Spleen (tissue), 11 donors: ENCODE measurements around the gene SULT1A2. TPM values are rescaled to one million over a fixed set of nuclear protein-coding genes. Genes with fewer than 3 reads are reported as not detected.
"Not testable (repeated sequence)": the region's sequence is repeated elsewhere in the genome, so short reads cannot be mapped to it uniquely, and the experiment has no call there.

ENCODE experiments used
- DNase-seq: peaks from one replicate; pipeline ENCODE4 v3.0.0-alpha.2; 2020
- H3K27ac ChIP-seq, 8 donors: fragments of 200-600 bp; sonication (generic) in 7 of 8; 1 replicate in 4 of 8; 2 replicates in 4 of 8; pipeline versions ENCODE4 v1.5.0 to v1.8.0; 2016 to 2021; ENCODE audit warnings: inconsistent platforms in 4 of 8, mild to moderate bottlenecking in 4 of 8, moderate library complexity in 1 of 8
- H3K27me3 ChIP-seq, 7 donors: fragments of 200-600 bp; sonication (generic) in 6 of 7; replicated peaks in 1 of 7; 1 replicate in 4 of 7; 2 replicates in 3 of 7; pipeline versions ENCODE4 v1.5.0 to v1.8.0; 2016 to 2021; ENCODE audit warnings: inconsistent platforms in 3 of 7, mild to moderate bottlenecking in 1 of 7
- H3K36me3 ChIP-seq, 6 donors: fragments of 200-600 bp; sonication (generic) in 5 of 6; 1 replicate in 4 of 6; 2 replicates in 2 of 6; pipeline versions ENCODE4 v1.5.0 to v1.8.0; 2016 to 2021; ENCODE audit warnings: inconsistent platforms in 2 of 6
- H3K4me1 ChIP-seq, 6 donors: fragments of 200-600 bp; sonication (generic) in 5 of 6; 1 replicate in 3 of 6; 2 replicates in 3 of 6; pipeline versions ENCODE4 v1.5.0 to v1.8.0; 2016 to 2021; ENCODE audit warnings: inconsistent platforms in 3 of 6
- H3K4me3 ChIP-seq, 8 donors: fragments of 200-600 bp; sonication (generic) in 7 of 8; 1 replicate in 4 of 8; 2 replicates in 4 of 8; pipeline versions ENCODE4 v1.5.0 to v1.8.0; 2016 to 2021; ENCODE audit warnings: inconsistent platforms in 4 of 8, mild to moderate bottlenecking in 4 of 8, moderate library complexity in 2 of 8
- H3K9me3 ChIP-seq, 8 donors: fragments of 200-600 bp; sonication (generic) in 7 of 8; 1 replicate in 4 of 8; 2 replicates in 4 of 8; pipeline versions ENCODE4 v1.5.0 to v1.8.0; 2016 to 2021; ENCODE audit warnings: inconsistent platforms in 4 of 8
- POLR2A ChIP-seq, 3 donors: fragments of 450-650 bp; IDR thresholded peaks; one replicate each; pipeline ENCODE4 v1.5.1; 2017; ENCODE audit warnings: antibody characterized with exemption in 3 of 3, mild to moderate bottlenecking in 1 of 3
- POLR2AphosphoS5 ChIP-seq, 3 donors: sonication (generic); formaldehyde crosslinking; IDR thresholded peaks; one replicate each; pipeline ENCODE4 v1.5.1; 2017; ENCODE audit warnings: antibody characterized with exemption in 3 of 3
- WGBS, 5 donors: extraction: QIAGEN DNeasy Blood & Tissue Kit in 3 of 5; methylation state at CpG; one replicate each; pipeline versions ENCODE4 v1.1.5 to v1.1.7; 2013 to 2018; 5-methylcytosine and 5-hydroxymethylcytosine counted together
- intact Hi-C: fragments of 100-400 bp; cut with DNase I; formaldehyde crosslinking; loops from one replicate; pipeline ENCODE4 v1.15.0; 2023; ENCODE audit warnings: low total_unique reads
- polyA plus RNA-seq, 3 donors: library from polyadenylated mRNA; stranded (reverse); fragments of 200-250 nt; gene quantifications; one replicate each; pipeline ENCODE4 v1.2.1, GENCODE V29; 2013
- total RNA-seq, 7 donors: library from RNA; depleted of rRNA in 3 of 7; stranded (reverse); fragments of >200 nt in 3 of 7; fragmentation: NEBNext Ultra II Directional in 4 of 7; extraction: Animal tissue kit (Norgen Biotek cat#: 25700) in 4 of 7; gene quantifications; one replicate each; pipeline versions ENCODE4 v1.1.0 to v1.2.1, GENCODE V29; 2016 to 2021
- TF ChIP-seq, protein P1 (sequence below), 11 experiments: fragments of 200-600 bp in 7 of 11; fragments of 450-650 bp in 4 of 11; sonication (generic) in 4 of 11; IDR thresholded peaks in 8 of 11; conservative IDR thresholded peaks in 3 of 11; 1 replicate in 7 of 11; 2 replicates in 4 of 11; pipeline versions ENCODE4 v1.4.0 to v1.8.0; 2016 to 2021; ENCODE audit warnings: antibody characterized with exemption in 11 of 11, inconsistent platforms in 4 of 11, mild to moderate bottlenecking in 1 of 11
- donor health status: healthy with polysubstance abuse.
- donor health status: DM: no; HTN: no; CAD: no; lungs with moderate emphysema.
- donor health status: DM: no; HTN: no; CAD: no.
- donor health status: Bipolar disorder and iron deficiency.
- donor health status: healthy.
- donor health status: DM: no; HTN: no; CAD: no.
- donor health status: DM: yes; HTN: yes; CAD: no.

Gene SULT1A2
- total and polyA plus RNA-seq, 10 donors: 1.3 to 9.4 (median 4.0) TPM

DNA sequence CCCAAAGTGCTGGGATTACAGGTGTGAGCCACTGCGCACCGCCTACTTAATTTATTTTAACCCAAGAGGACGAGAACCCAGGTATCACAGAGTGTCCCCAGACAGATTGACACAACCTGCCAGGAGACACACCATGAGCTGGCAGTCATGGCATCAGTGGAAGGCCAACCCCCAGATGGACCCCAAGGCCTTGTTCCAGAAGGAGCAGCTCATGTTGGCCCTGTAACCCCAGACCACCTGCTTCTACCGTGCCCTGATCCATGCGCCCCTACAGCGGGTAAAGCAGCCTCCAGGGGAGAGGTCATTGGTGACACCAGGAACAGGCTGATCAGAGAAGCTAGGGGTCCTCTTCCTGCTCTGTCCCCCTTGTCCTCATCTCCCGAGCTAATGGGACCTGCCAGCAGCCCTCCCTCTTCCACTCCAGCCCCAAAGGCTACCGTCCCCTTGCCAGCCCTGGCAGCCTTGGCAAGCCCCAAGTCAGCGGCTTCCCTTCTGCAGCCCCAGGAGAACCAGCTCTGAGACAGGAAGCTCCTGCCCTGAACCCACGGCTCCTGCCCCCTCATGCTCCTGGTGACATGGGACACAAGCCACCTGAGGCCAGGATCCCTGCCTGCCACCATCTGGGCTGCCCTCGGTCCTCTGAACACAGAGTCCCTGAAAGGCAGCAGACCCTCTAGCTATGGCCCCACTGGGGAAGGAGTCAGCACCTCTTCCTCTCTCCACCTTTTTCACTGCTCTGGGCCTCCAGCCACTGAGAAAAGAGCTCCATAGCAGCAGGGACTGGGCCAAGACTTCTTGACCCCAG lies 6.7 kb upstream of the SULT1A2 start:
- no peak overlapping the region for H3K27ac ChIP-seq
- peaks cover 0 to 51% (median 2%) of the 10 kb centered on the region in 6 donors for H3K36me3 ChIP-seq
- H3K9me3 ChIP-seq: no peaks in the 10 kb centered on the region
- WGBS, 5 donors: 75 to 86% (median 79%) methylated on average over 11 of the region's 11 CpGs
- no peak overlapping the region for H3K4me3 ChIP-seq
- H3K4me1 ChIP-seq: peaks cover 0 to 9% (median 4%) of the 10 kb centered on the region in 6 donors
- no peaks in the 10 kb centered on the region for H3K27me3 ChIP-seq
- DNase-seq: peak; percentile 75
- intact Hi-C loops: no loop called here
- no peak for TF ChIP-seq POLR2A (IDR thresholded peaks at IDR 0.05)
- peak in 1 of 3 donors; percentile 16 for TF ChIP-seq POLR2AphosphoS5 (IDR thresholded peaks at IDR 0.05)

DNA sequence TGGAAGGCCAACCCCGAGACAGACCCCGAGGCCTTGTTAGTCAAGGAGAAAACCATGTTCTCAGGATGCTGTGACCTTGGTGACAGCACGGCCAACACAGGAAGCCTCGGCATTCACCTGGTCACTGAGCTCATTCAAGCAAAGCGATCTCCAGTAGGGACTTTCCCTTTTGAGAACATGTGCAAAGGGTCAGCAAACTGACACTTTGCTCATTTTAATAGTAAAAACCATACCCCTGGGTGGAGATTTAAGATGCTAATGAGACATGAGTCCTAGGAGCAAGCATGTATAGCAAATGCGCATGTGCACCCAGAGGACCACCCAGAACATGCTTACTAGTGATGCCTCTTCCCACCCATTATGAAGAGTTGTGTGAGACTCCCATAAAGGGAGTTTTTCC lies 5.7 kb upstream of the SULT1A2 start:
- intact Hi-C loops: no loop called here
- Histone ChIP-seq H3K4me3 (no peak overlapping the region), H3K4me1 (peaks cover 0 to 7% (median 4%) of the 10 kb centered on the region in 6 donors), H3K9me3 (no peaks in the 10 kb centered on the region), H3K27ac (no peak overlapping the region), H3K27me3 (peaks cover 0 to 4% (median 0%) of the 10 kb centered on the region in 7 donors), H3K36me3 (peaks cover 0 to 41% (median 0%) of the 10 kb centered on the region in 6 donors)
- TF ChIP-seq POLR2A (IDR thresholded peaks at IDR 0.05) (no peak), POLR2AphosphoS5 (IDR thresholded peaks at IDR 0.05) (no peak)
- TF ChIP-seq, protein P1, sequence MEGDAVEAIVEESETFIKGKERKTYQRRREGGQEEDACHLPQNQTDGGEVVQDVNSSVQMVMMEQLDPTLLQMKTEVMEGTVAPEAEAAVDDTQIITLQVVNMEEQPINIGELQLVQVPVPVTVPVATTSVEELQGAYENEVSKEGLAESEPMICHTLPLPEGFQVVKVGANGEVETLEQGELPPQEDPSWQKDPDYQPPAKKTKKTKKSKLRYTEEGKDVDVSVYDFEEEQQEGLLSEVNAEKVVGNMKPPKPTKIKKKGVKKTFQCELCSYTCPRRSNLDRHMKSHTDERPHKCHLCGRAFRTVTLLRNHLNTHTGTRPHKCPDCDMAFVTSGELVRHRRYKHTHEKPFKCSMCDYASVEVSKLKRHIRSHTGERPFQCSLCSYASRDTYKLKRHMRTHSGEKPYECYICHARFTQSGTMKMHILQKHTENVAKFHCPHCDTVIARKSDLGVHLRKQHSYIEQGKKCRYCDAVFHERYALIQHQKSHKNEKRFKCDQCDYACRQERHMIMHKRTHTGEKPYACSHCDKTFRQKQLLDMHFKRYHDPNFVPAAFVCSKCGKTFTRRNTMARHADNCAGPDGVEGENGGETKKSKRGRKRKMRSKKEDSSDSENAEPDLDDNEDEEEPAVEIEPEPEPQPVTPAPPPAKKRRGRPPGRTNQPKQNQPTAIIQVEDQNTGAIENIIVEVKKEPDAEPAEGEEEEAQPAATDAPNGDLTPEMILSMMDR (IDR thresholded peaks at IDR 0.05 in 8 of 11, conservative IDR thresholded peaks at IDR 0.05 in 3 of 11): no peak
- DNase-seq: peak; percentile 47
- 51 to 60% (median 51%) methylated on average over 4 to 5 of the region's 6 CpGs for WGBS, 5 donors

DNA sequence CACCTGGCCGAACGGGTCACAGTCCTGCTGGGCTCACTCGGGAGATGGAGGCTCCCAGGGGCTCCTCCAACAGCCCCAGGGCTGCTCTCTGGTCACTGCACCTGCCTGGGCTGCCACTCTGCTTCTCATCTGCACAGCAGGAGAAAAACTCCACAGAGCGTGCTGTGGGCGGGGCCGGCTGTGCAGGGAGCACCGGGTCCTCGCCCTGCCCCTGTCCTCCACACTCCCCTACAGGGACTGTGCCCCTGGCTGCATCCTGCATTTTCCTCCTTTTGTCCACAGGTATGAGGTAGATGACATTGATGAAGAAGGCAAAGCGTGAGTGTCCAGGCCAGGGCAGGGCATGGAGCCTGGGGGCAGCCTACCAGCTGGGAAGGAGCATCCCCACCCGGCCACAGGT lies 5.2 kb upstream of the SULT1A2 start:
- Histone ChIP-seq H3K4me1 (peaks cover 0 to 12% (median 4%) of the 10 kb centered on the region in 6 donors), H3K36me3 (peaks cover 0 to 37% (median 0%) of the 10 kb centered on the region in 6 donors)
- H3K4me3 ChIP-seq, H3K27me3 ChIP-seq, H3K27ac ChIP-seq, intact Hi-C loops, H3K9me3 ChIP-seq: not testable (repeated sequence)
- WGBS, 5 donors: 69 to 94% (median 87%) methylated on average over 2 to 5 of the region's 10 CpGs
- peak; percentile 50 for DNase-seq

DNA sequence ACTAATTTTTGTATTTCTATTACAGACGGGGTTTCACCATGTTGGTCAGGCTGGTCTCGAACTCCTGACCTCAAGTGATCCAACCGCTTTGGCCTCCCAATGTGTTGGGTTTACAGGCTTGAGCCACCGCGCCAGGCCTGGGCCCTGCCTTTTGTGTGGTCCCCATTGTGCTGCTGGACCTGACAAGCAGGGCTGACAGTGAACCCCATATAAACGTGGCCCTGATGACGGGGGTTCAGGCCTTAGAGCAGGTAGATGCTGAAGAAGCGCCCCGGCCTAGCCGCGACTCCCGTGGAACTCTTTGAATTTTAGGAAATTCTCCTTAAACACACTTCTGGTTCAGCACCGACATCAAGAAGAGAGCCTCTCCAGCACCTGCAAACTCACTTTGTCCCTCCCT lies 4.7 kb upstream of the SULT1A2 start:
- H3K9me3 ChIP-seq, H3K27ac ChIP-seq, H3K27me3 ChIP-seq, intact Hi-C loops, H3K4me3 ChIP-seq: not testable (repeated sequence)
- DNase-seq: peak; percentile 56
- Histone ChIP-seq H3K4me1 (peaks cover 0 to 15% (median 4%) of the 10 kb centered on the region in 6 donors), H3K36me3 (peaks cover 0 to 32% (median 0%) of the 10 kb centered on the region in 6 donors)
- WGBS, 5 donors: 84 to 94% (median 92%) methylated on average over 6 to 12 of the region's 13 CpGs

DNA sequence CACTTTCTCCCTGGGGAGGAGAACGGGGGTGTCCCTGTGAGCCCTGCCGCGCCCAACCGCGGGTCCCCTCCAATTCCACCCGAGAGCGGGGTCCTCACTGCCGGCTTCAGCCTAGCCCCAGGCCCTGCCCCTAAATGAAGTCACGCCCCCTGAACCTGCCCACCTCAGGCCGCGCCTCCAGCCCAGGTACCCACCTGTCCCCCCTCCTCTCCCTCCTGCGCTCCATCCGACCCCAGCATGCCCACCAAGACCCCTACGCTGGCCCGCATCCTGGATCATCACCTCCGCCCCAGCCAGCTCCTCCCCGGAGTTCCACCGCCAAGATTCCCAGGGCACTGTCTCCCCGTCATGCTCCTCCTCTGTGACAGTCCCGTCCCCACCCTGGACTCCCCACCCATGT lies 4.1 kb upstream of the SULT1A2 start:
- H3K4me3 ChIP-seq, H3K27me3 ChIP-seq, intact Hi-C loops, H3K9me3 ChIP-seq, H3K27ac ChIP-seq: not testable (repeated sequence)
- peaks cover 0 to 26% (median 0%) of the 10 kb centered on the region in 6 donors for H3K36me3 ChIP-seq
- H3K4me1 ChIP-seq: peaks cover 0 to 15% (median 4%) of the 10 kb centered on the region in 6 donors
- WGBS, 5 donors: 48 to 82% (median 61%) methylated on average over 7 to 13 of the region's 20 CpGs
- peak; percentile 65 for DNase-seq

DNA sequence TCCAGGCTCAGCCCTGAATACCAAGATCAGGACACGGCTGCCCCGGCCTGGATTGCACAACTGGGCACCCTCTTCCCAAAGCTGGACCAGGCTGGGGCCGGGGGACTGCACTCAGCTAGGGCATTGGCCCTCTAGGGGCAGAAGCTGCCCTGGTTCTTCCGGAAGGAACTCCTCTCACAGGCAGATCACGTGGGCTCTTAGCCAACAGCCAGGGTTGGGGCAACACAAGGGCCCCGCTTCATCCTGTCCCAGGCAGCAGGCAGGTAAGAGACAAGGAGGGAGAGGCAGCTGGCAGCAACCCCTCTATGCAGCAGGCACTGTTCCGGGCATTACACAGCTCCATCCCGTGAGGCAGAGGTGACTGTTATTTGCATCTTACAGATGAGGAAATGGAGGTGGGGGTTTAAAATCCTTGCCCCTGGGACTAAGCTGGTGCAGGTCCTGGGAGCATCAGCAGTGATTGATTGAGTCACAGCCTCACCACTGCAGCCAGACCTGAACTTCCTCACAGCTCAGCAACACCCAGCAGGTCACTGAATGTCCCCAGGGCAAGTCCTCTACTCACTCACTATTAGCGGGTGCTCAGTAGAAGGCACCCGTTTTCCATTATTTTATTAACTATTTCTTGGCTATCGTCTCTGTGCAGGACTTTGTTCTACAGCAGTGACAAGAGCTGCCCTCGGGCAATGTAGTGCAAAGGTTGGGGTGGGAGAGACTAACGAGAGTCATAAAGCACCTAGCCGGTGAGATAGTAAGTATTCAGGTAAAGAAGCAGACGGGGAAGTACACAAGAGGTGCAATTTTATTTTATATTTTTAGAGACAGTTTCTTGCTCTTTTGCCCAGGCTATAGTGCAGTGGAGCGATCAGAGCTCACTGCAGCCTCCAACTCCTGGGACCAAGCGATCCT lies 2.8 kb upstream of the SULT1A2 start:
- H3K27ac ChIP-seq, H3K9me3 ChIP-seq, DNase-seq, H3K4me3 ChIP-seq, H3K27me3 ChIP-seq, intact Hi-C loops: not testable (repeated sequence)
- Histone ChIP-seq H3K4me1 (peaks cover 0 to 15% (median 4%) of the 10 kb centered on the region in 6 donors), H3K36me3 (peaks cover 0 to 14% (median 0%) of the 10 kb centered on the region in 6 donors)
- no CpG with 5 or more reads among the region's 17 CpGs for WGBS, 5 donors
